ENCODE results near the gene SPTB. TPM values are rescaled to one million over a fixed set of nuclear protein-coding genes. Genes with fewer than 3 reads are reported as not detected.

The SPTB gene
- polyA plus RNA-seq, 1 donor (not counting 4 experiments of a cell fraction or from before 2014, with no cell fraction given) = not detected

DNA sequence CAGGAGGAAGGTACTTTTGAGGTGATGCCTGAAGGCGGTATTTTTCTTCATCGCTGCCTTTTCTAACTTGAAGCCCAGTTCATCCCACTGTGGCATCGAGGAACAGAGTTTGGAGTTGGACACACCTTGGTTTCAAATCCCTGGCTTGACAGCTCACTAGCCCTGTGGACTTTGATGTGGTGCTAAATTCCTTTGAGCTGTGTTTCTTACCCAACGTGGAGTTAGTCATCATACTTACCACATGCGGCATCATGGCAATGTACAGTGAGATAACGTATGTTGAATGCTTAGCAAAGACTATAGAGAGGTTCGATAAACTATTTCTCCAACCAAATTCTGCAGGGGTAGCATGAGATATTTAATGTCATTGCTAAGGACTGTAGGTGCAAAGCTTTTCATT, 172.0 kb downstream of the SPTB start:
- Histone ChIP-seq H3K27ac (ENCODE audit: control insufficient read depth, insufficient read depth, low read length) (peak overlapping the region; percentile 99), H3K36me3 (ENCODE audit: control insufficient read depth in 2 of 2, extremely low read depth in 1 of 2, insufficient read depth in 2 of 2, low read length in 2 of 2) (peaks cover 5 to 17% of the 10 kb centered on the region in 2 experiments), H3K9me1 (ENCODE audit: control insufficient read depth, extremely low read depth, insufficient read depth, low read length) (peaks cover 3% of the 10 kb centered on the region), H3K79me2 (ENCODE audit: control insufficient read depth, insufficient read depth, low read length) (peaks cover 79% of the 10 kb centered on the region), H3K4me1 (ENCODE audit: control insufficient read depth, extremely low read depth, insufficient read depth, low read length) (peaks cover 62% of the 10 kb centered on the region), H4K20me1 (ENCODE audit: control insufficient read depth, extremely low read depth, insufficient read depth, low read length) (peaks cover 18% of the 10 kb centered on the region), H3K4me2 (ENCODE audit: control insufficient read depth, extremely low read depth, insufficient read depth, low read depth, low read length) (peak overlapping the region; percentile 99), H3K9me3 (ENCODE audit: control insufficient read depth, low read depth, low read length) (no peaks in the 10 kb centered on the region), H3K27me3 (ENCODE audit: control insufficient read depth, extremely low read depth, insufficient read depth, low read length) (no peaks in the 10 kb centered on the region), H3K4me3 (ENCODE audit: control insufficient read depth in 2 of 3, extremely low read depth in 1 of 3, insufficient read depth in 2 of 3, low read depth in 1 of 3, low read length in 3 of 3) (peak overlapping the region in 2 of 3 experiments; percentile 74 to 85), H2AFZ (ENCODE audit: control insufficient read depth, low read length) (no peak overlapping the region), H3K9ac (ENCODE audit: control insufficient read depth, extremely low read depth, insufficient read depth, low read length) (peak overlapping the region; percentile 93)
- no peak for TF ChIP-seq EZH2 (IDR thresholded peaks at IDR 0.05; ENCODE audit: low read length)
- TF ChIP-seq, protein P1, sequence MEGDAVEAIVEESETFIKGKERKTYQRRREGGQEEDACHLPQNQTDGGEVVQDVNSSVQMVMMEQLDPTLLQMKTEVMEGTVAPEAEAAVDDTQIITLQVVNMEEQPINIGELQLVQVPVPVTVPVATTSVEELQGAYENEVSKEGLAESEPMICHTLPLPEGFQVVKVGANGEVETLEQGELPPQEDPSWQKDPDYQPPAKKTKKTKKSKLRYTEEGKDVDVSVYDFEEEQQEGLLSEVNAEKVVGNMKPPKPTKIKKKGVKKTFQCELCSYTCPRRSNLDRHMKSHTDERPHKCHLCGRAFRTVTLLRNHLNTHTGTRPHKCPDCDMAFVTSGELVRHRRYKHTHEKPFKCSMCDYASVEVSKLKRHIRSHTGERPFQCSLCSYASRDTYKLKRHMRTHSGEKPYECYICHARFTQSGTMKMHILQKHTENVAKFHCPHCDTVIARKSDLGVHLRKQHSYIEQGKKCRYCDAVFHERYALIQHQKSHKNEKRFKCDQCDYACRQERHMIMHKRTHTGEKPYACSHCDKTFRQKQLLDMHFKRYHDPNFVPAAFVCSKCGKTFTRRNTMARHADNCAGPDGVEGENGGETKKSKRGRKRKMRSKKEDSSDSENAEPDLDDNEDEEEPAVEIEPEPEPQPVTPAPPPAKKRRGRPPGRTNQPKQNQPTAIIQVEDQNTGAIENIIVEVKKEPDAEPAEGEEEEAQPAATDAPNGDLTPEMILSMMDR (optimal IDR thresholded peaks at IDR 0.05 in 1 of 3, IDR thresholded peaks at IDR 0.05 in 1 of 3, conservative IDR thresholded peaks at IDR 0.05 in 1 of 3; ENCODE audit: extremely low read depth in 1 of 3, insufficient read depth in 2 of 3, low read length in 3 of 3) = no peak
- dilution Hi-C loops (cut with MboI; ENCODE audit: extremely low pct_ligation_motif_present, low sequenced_read_pairs) = no loop called here
- FAIRE-seq (peak; percentile 100), DNase-seq (ENCODE audit: low read depth, low spot score) (peak; percentile 87)

DNA sequence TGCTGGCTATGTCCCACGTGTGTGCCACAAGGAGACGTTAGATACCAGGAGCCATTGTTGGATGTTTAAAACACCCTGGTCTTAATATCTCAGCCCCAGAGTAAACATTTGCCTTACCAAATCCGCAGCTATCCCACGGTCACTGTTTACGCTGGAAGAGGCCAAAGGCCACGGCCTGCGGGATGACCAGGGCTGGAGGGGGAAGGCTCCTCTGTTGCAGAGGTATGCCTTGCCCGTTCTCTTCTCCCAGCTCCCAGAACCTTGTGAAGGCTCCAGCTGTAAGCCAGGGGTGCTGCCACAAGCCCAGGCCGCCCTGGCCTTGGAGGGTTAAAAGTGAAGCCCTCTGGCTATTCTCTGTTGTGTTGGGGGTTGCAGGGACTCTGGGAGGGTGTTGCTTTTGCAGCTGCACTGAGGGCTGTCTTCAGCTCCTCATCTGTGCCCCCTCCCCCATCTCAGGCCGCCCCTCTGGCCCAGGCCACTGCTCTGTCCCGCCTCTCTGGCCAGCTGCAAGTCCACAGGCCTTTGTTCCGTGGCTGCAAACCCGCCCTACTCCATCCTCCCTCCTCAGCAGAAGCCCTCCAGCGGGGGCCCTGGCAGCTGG, 173.0 kb downstream of the SPTB start:
- TF ChIP-seq EZH2 (IDR thresholded peaks at IDR 0.05; ENCODE audit: low read length) = no peak
- Histone ChIP-seq H3K9me1 (ENCODE audit: control insufficient read depth, extremely low read depth, insufficient read depth, low read length) (peaks cover 3% of the 10 kb centered on the region), H3K9ac (ENCODE audit: control insufficient read depth, extremely low read depth, insufficient read depth, low read length) (peak overlapping the region; percentile 93), H3K36me3 (ENCODE audit: control insufficient read depth in 2 of 2, extremely low read depth in 1 of 2, insufficient read depth in 2 of 2, low read length in 2 of 2) (peaks cover 5 to 17% of the 10 kb centered on the region in 2 experiments), H3K27me3 (ENCODE audit: control insufficient read depth, extremely low read depth, insufficient read depth, low read length) (no peaks in the 10 kb centered on the region), H3K4me1 (ENCODE audit: control insufficient read depth, extremely low read depth, insufficient read depth, low read length) (peaks cover 72% of the 10 kb centered on the region), H3K9me3 (ENCODE audit: control insufficient read depth, low read depth, low read length) (no peaks in the 10 kb centered on the region), H3K4me3 (ENCODE audit: control insufficient read depth in 2 of 3, extremely low read depth in 1 of 3, insufficient read depth in 2 of 3, low read depth in 1 of 3, low read length in 3 of 3) (peak overlapping the region; percentile 74 to 94 (median 85)), H3K4me2 (ENCODE audit: control insufficient read depth, extremely low read depth, insufficient read depth, low read depth, low read length) (peak overlapping the region; percentile 99), H3K79me2 (ENCODE audit: control insufficient read depth, insufficient read depth, low read length) (peaks cover 70% of the 10 kb centered on the region), H3K27ac (ENCODE audit: control insufficient read depth, insufficient read depth, low read length) (peak overlapping the region; percentile 99), H4K20me1 (ENCODE audit: control insufficient read depth, extremely low read depth, insufficient read depth, low read length) (peaks cover 18% of the 10 kb centered on the region), H2AFZ (ENCODE audit: control insufficient read depth, low read length) (no peak overlapping the region)
- FAIRE-seq (no peak), DNase-seq (ENCODE audit: low read depth, low spot score) (no peak)
- dilution Hi-C loops (cut with MboI; ENCODE audit: extremely low pct_ligation_motif_present, low sequenced_read_pairs) = no loop called here

Measured in keratinocyte (primary cell).